Activated naive CD8-positive, alpha-beta T cell treated with anti-CD3 and anti-CD28 coated beads, Interleukin-2, amount 50 U/mL, for 24 hours (primary cell): ENCODE data around the gene UBAP1.
"Not testable (repeated sequence)": the region's sequence is repeated elsewhere in the genome, so short reads cannot be mapped to it uniquely, and the experiment has no call there.

Experiments
- ATAC-seq: fragments of 150-1000 bp; cut with Tn5 transposase; one replicate; pipeline ENCODE4 v1.10.0; 2021
- DNase-seq: peaks from one replicate; pipeline ENCODE4 v3.0.0; 2021
- H3K27ac Mint-ChIP-seq: one replicate; pipeline ENCODE4 v1.8.0; 2021; ENCODE audit warnings: mild to moderate bottlenecking, mixed read lengths
- H3K27me3 Mint-ChIP-seq: one replicate; pipeline ENCODE4 v1.8.0; 2021; ENCODE audit warnings: mixed read lengths
- H3K36me3 Mint-ChIP-seq: one replicate; pipeline ENCODE4 v1.8.0; 2021; ENCODE audit warnings: low read depth, mixed read lengths
- H3K4me1 Mint-ChIP-seq: one replicate; pipeline ENCODE4 v1.8.0; 2021; ENCODE audit warnings: mixed read lengths
- H3K4me3 Mint-ChIP-seq: one replicate; pipeline ENCODE4 v1.8.0; 2021; ENCODE audit warnings: mild to moderate bottlenecking, moderate library complexity, mixed read lengths
- H3K9me3 Mint-ChIP-seq: one replicate; pipeline ENCODE4 v1.8.0; 2021; ENCODE audit warnings: mixed read lengths

The UBAP1 gene

GRCh38 chr9:34291423-34291822 lies 112.6 kb downstream of the UBAP1 start:
- Mint-ChIP-seq H3K27ac (no peak overlapping the region), H3K4me3 (no peak overlapping the region), H3K9me3 (no peaks in the 10 kb centered on the region), H3K27me3 (no peaks in the 10 kb centered on the region), H3K4me1 (no peaks in the 10 kb centered on the region), H3K36me3 (peaks cover under 1% of the 10 kb centered on the region)
- DNase-seq = no peak
- ATAC-seq = no peak

GRCh38 chr9:34292552-34292951 lies 113.7 kb downstream of the UBAP1 start:
- Mint-ChIP-seq H3K27me3 (no peaks in the 10 kb centered on the region), H3K27ac (no peak overlapping the region), H3K4me3 (no peak overlapping the region), H3K9me3 (no peaks in the 10 kb centered on the region), H3K36me3 (no peaks in the 10 kb centered on the region), H3K4me1 (no peaks in the 10 kb centered on the region)
- DNase-seq (no peak), ATAC-seq (no peak)

GRCh38 chr9:34301064-34301463 lies 122.2 kb downstream of the UBAP1 start:
- H3K9me3 Mint-ChIP-seq, ATAC-seq, H3K36me3 Mint-ChIP-seq, H3K27ac Mint-ChIP-seq, DNase-seq, H3K27me3 Mint-ChIP-seq, H3K4me3 Mint-ChIP-seq, H3K4me1 Mint-ChIP-seq: not testable (repeated sequence)
